GM19438 (cell line): ENCODE measurements around the gene CBX8.

Source experiments
- ATAC-seq: cut with Tn5 transposase; IDR thresholded peaks from one replicate; pipeline ENCODE4 v1.9.1; 2021; ENCODE audit warnings: low read depth; ENCODE audit not compliant: unreplicated experiment

The CBX8 gene

DNA sequence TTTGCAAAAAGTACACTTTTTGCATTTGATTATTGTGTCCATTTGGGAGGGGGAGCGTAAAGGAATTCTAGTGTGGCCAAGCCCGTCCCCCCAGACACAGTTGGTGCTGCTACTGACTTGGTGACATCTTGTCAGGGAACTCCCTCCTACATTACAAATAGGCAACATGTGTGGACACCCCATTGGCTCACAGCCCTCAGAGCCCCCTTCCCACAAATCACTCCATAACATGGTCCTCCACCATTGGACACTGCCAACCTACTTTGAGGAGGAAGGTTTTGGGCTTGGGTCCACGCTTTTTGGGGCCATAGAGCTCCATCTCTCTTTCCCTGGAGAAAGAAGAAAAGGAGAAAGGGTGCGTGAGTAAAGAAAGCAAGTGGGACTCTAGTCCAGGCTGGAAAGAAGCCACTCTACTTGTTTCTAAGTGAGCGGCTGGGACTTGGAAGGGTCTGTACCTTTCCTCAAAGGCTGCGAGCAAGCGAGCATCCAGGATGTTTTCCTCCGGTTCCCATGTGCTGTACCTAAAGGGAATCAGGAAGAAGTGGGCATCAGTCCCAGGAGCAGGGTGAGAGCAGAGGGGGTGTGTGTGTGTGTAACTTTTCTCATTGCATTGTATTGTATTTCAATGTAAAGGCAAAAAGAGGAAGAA lies 958 bp downstream of the CBX8 start:
- ATAC-seq = no peak

DNA sequence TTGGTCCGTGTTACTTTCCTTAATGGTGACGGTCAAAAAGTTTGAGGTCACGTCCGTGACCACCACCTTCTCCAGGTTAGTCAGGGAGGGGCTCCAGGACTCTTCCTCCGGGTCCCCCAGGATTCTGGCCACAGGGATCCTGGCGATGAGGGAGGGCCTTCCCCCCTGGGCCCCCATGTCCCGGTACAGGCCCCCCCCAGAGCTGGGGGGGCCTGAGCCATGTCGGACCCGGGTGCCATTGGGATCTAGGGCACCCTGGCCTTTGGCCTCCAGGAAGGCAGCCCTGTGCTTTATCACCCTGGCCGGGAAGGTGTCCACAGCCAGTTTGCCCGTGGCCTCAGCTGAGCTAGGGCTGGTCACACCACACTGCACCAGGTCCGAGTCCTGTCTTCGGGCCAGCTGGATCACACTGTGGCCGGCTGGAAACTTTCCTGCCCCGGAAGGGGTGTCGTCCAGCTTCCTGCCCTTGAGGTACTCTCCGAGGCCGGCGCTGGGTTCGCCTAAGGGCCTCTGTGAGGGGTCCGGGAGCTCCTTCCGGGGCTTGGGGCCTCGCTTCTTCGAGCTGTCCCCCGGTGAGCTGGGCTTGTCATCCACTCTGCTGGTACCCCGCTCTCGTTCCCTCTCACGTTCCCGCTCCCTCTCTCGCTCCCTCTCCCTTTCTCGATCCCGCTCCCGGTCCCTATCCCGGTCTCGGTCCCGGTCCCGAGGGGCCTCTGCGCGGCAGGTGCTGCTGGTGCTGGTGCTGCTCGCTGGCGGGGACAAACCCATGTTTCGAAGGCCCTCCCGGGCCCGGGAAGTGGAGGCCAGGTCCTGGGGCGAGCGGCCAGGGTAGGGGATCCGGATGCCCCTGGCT lies 2.0 kb downstream of the CBX8 start:
- no peak for ATAC-seq

DNA sequence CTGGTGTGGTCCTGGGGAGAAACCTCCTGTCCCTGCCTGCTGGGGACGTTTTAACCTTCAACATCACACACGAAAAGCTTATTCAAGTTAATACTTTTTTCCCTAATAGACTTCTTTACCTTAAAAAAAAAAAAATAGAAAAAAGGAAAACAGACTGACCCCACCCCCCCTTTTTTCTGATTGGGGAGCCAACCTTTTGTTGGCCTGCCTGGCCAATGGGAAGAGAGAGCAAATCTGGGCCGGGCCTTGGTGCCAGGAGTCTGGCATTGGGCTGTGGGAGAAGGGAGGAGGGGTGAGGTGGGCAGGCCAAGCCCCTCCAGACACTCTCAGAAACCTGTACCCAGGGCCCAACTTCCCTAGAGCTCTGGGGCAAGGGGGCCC lies 3.0 kb downstream of the CBX8 start:
- ATAC-seq = no peak

DNA sequence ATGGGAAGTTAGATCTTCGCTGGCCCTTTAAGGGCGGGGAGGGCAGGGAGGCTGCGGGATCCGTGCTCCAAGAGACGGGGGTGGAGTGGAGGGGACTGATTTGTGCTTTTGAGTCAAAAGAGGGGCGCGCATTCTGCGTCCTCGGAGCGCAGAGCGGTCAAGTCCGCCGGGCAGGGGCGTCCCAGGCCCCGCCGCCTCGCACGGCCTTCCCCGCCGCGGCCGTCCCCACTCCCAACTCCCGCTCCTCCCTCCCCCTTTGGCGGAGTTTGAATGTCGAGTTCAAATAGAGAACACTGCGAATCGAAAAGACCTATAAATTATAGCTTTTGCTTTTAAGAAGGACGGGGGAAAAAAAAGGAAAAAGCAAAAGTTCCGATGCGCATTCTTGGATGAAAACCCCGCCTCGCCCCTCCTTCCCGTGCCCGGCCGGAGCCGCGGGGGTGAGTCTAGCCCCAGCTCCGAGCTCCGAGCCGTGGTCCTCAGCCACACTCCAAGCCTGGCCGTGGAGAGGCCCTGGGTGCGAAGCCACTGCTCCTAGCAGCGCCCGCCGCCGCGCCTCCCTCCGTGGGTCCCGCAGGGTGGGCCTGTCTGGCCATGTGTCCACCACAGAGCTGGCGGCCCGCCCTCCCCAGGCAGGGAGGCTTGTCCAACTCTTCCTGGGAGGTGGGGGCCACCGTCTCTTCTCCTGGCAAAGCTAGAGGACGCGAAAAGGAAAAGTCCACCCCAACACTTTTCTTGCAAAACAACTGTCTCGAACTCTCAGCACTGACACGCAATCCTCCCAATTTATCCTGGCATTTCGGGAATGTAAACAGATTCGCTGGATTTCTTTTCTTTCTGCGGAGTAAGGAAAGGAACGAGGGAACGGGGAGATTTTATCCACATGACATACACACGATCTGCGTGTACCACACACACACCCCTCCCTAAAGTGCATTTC lies 3.6 kb downstream of the CBX8 start:
- no peak for ATAC-seq

DNA sequence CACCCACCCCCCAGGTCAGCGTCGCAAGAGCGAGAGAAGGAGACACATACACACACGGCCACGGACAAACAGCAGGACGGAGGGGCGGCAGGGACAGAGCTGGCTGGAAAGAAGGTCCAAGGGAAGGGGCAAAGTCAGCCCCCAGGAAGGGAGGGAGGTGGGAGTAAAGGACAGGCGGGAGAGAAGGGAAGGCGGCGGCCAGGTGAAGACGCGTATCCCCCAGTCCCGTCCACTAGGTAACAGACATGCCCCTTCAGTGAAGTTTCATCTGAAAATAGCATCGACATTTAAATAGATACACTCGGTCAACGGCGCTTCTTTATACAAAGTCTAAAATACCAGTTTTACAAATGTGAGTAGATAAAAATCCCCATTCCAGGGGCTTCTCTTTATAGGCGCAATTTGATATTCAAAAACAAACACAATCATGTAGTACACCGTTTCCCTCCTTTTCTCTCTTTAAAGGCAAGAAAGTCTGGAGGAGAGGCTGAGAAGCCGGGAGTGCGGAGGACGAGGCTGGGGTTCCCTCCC lies 4.5 kb downstream of the CBX8 start:
- no peak for ATAC-seq

DNA sequence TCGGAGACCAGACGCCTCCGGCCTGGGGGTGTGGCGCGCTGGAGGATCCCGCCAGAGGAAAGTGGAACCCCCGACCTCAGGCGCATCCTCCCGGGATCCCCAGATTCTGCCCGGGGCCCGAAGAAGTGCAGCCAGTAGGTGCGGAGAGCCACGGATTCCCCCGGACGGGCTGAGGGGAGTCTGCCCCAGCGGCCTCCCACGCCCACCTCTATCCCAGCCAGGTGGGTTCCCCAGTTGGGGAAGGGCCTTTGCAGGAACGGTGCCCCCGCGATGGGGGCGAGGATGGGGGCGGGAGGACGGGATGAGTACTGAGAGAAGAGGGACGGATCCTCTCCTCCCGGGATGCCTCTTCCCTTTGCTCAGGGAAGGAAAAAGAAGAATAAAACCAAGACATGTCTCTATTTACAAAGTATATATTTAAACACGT lies 5.1 kb downstream of the CBX8 start:
- no peak for ATAC-seq

DNA sequence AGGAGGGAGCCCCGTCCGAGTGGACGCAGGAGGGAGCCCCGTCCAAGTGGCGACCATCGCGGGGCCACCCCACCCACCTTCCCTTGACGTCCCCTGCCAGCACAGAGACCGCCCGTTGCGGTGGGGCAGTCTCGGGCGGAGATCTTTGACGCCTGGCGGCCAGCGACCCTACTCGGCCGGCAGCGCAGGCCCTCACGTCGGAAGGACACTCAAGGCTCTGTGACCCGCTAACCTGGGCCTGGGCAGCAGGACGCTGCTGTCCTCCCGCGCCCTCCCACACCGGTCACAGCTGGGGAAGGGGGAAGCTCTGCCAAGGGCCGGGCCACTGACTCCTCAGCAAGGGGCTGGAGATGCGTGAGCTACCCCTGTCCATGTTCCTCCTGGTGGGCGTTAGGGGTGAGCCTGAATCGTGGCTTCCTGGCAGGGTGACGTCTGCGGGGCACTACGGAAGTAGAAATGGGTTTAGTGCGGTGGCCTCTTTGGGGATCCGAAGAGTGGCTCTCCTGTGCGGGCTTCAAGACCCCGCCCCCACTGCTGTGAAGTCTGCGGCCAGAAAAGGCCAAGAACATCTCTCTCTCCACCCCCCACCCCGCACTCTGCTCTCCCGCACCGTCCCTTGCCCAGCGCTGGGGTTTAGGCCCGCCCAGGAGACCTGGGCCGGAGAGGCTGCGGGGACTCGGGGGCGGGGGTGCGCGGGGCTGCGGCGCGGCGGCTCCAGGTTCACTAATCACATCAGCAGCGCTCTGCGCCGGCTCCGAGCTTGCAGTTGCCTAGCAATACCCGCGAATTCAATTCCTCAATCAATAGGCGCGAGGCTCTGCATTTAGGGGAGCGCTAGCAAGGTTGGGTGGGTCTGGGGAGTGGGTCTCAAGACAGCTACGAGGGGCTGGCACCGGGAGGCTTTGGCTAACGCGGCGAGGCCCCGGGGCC lies 5.8 kb downstream of the CBX8 start:
- no peak for ATAC-seq

DNA sequence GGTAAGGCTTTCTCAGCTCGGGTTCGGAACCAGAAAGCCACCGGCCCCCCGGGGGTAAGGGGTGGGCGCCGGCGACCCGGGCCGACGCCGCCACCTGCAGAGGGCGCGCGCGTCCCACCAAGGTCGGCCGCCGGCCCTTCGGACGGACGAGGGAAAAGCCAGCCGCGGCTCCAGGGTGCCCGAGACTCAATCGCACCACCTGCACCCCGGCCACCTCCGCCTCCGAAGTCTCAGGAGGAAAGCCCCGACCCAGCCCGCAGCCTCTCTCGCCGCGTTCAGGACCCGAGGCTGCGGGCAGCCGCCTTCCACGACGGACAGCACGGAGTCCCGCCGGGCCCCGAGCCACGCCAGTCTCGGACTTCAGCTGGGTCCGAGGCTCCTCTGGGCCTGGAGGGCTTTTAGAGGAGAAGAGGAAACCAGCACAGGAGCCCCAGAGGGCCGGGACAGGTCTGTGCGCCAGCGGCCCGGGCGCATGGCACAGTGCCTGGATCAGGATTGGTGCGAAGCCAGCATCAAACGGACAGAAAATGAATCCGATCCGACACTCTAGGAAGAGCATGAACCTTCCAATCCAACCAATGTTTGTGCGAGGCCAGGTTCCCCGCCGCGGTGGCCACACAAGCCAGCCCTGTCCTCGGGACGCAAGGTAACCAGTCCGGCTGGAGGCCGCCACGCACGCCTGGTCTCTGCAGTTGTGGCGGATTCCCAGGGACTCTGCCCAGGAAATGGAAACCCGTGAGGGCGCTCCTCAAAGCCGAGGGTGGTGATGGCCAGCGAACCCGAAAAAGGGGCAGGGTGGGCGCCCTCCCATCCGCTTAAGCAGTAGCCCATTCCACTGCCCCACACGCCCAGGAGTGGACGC lies 6.7 kb downstream of the CBX8 start:
- ATAC-seq = no peak

DNA sequence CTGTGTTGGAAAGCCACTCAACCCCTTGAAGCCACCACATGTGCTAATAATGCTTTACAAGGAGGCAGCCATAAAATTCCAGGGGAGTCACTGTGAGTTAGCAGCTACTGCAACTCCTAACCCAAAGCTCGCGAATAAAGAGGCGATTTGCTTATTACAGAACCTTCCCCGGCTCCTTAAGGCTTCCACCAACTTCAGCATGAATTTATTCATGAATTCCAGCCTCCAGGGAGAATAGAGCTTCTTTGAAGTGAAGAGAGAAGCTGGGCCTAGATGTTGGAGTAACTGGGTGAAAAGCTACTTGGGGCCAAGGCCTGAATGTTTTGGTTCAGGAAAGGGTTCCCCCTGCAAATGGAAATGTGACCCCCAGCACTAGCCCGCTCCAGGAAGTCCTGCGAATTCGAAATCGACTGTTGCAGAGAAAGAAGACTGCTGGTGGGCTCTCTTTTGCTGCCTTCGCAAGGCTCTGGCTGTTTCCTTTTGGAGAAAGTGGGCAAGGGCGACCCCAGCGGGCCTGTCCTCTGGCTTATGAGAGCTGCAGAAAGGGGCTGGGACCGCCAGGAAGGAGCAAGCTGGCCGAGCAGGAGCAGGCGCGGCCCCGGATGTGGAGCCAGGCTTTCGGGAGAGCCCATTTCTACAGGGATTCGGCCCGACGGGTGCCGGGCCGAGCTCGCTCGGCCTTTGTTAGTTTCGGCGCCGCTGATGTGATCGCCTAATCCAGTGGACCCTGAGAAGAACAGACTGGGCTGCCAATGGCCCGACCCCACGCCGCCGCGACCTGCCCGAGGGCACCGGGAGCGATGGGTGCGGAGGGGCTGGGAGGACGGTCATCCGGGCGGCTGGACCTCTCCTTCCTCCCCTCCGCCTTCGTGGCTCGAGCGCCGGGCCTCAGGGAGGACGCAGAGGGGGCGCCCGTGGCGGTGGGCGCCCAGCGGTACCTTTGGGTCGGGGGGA lies 7.6 kb downstream of the CBX8 start:
- no peak for ATAC-seq

DNA sequence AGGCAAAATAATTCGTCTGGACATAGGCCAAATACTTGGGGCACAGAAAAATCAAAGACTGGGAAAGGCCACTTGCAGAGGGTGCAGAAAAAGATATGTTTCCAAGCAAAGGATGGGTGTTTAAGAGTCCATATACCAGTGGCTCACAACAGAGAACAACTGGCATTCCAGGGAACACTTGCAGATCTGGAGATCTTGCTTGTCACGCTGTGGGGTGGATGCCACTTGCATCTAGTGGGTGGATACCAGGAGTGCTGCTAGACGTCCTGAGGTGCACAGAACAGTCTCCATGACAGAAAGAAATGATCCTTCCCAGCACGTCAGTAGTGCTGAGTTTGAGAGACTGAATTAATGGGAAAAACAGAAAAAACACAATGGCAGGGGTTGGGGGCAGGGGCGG lies 8.4 kb downstream of the CBX8 start:
- ATAC-seq = no peak

DNA sequence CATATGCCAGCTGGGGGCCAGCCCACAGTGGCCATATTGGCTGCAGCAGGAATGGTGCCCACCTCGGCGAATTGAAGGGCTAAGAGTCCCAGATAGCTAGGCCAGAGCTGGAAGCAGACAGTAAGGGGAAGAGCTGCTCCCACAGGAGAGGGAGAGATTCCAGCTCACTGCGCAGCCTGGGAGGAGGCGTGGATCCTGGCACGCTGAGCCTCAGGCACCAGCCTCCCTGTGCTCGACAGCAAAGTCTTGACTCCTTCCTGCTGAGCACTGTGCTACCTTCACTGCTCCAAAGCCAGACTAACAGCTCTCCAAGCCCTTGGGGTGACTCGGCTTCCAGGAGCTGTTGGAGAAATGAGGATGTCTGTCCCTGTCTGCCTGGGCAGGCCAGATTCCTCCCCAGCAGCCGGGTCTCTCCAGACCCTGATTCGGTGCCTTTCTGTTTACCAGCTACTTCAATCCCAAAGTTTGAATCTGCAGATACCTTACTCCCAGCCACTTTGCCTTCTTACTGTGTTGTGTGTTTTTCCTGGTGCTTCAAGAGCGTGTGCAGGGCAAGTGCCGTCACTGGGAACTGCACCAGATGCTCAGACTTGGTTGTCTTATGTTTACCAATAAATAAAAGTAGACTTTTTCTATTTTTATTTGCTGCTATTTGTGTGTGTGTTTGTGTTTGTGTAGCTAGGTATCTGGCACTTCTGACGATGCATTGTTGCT lies 9.8 kb downstream of the CBX8 start:
- ATAC-seq = no peak

DNA sequence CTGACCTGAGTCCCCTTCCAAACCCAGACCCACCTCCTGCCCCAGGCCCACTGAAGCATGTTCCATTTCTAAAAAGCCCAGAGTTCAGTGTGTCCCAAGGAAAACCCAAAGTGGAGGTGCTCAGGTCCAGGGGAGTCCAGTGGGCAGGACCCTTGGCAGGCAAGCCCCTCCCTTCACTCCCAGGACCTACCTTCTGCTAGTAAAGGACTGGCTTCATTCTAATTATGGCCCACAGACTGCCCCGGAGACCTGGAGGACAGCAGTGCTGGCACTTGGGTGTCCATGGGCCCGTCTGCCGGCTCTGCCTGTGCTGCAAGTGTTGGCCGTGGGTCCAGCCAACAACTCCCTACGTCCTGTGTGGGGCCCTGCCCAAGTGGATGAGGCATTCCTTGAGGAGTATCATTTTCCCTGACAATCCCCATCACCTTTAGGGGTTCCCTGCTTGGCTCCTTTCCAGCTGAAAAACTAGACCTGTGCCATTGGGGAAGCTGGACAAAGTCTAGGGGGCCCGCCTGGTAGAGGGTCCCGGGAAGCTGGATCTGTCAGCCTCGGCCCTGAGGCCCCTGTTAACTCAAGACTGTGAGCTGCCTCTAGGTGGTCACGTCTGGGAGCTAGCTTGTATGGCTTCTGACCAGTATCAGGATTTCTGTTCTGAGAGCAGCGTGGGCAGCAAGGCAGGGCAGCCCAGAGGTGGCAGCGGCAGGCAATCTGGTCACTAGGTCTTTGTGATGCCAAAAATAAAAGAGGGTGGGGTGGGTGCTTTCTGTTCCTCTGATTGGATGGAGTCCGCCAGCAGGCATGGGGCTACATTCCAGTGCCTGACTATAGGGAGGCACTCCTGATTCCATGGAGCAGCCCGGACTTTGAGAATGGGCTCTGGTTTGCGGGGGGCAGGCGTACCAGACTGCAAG lies 10.7 kb downstream of the CBX8 start:
- no peak for ATAC-seq

DNA sequence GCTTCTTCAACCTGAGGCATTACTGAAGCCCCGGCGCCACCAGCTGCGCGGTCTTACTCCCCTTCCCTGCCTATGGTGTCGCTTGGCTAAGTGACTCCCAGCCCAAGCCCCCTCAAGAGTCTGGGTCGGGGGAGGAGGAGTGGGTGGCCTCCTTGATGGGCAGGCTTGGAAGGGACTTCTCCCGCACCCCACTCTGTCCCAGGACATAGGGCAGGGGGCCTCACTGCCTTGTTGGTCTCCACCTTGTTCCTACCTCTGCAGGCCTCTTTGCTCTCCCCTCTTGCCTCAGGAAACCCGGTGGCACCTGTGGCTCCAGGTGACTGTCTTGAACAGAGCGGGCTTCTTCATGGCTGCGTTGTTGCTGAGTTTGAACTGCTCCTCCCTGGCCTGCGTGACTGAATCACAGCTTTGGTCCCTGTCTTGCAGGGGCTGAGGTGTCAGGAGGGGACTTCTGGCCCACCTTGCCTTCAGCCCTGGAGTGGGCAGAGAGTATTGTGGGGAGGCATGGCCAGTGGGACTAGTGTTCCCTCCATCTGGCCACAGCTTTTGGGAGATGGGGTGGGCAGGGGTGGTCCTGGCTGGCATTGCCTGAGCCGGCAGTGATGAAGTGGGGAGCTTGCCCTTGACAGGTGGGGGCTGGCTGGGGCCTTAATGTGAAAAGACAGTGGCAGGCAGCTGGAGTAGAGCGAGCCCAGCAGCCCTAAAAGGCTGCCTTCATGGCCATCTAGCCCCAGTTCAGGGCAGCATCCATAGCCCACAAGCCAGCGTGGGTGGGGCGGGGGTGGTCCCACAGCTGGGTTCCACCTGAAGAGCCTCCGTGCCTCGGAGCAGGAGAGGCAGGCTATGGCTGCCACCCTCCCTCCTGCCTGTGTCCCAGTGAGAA lies 11.6 kb downstream of the CBX8 start:
- ATAC-seq = no peak

DNA sequence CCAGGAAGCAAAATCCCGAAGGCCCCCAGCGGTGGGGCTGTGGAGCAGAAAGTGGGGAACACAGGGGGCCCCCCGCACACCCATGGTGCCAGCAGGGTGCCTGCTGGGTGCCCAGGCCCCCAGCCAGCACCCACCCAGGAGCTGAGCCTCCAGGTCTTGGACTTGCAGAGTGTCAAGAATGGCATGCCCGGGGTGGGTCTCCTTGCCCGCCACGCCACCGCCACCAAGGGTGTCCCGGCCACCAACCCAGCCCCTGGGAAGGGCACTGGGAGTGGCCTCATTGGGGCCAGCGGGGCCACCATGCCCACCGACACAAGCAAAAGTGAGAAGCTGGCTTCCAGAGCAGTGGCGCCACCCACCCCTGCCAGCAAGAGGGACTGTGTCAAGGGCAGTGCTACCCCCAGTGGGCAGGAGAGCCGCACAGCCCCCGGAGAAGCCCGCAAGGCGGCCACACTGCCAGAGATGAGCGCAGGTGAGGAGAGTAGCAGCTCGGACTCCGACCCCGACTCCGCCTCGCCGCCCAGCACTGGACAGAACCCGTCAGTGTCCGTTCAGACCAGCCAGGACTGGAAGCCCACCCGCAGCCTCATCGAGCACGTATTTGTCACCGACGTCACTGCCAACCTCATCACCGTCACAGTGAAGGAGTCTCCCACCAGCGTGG lies 12.4 kb downstream of the CBX8 start:
- no peak for ATAC-seq

DNA sequence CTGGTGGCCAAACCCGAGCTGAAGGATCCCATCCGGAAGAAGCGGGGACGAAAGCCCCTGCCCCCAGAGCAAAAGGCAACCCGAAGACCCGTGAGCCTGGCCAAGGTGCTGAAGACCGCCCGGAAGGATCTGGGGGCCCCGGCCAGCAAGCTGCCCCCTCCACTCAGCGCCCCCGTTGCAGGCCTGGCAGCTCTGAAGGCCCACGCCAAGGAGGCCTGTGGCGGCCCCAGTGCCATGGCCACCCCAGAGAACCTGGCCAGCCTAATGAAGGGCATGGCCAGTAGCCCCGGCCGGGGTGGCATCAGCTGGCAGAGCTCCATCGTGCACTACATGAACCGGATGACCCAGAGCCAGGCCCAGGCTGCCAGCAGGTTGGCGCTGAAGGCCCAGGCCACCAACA lies 13.0 kb downstream of the CBX8 start:
- no peak for ATAC-seq
